DMS153 treated with DMSO at 0.1 percent for 48 hours (cell line): ENCODE results near the gene BCL2.

Experiments used
- DNase-seq: peaks from one replicate; lab custom pipeline; 2025; ENCODE audit not compliant: unreplicated experiment; lab: John Stamatoyannopoulos, UW

Gene BCL2

GRCh38 chr18:63329431-63330145 lies 10.0 kb upstream of the BCL2 start:
- DNase-seq = no peak

GRCh38 chr18:63326011-63326410 lies 6.4 kb upstream of the BCL2 start:
- DNase-seq = no peak

DNA sequence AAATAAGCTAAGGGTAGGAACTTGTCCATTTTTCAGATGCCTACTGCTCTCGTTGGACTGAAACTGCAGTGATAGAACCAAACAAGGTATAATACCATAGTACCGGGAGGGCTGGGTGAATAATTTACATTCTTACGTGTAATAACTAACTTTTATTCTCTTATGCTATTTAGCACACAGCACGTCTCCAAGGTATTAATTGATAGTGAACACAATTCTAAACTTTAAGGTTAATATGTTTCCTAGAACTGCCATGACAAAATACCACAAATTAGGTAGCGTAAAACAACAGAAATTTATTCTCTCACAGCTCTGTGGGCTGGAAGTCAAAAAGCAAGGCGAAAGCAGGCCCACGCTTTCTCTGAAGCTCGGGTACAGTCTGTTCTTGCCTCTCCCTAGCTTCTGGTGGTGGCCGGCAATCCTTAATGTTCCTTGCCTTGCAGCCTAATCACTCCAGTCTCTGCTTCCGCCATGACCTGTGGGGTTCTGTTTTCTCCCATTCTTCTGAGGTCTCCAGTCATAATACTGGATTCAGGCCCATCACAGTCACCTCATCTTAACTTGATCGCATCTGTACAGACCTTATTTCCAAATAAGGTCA lies 5.6 kb upstream of the BCL2 start:
- DNase-seq = no peak

- DNase-seq = peak; percentile 81
Measured at GRCh38 chr18:63322908-63323634, 3.5 kb upstream of the BCL2 start.

DNA sequence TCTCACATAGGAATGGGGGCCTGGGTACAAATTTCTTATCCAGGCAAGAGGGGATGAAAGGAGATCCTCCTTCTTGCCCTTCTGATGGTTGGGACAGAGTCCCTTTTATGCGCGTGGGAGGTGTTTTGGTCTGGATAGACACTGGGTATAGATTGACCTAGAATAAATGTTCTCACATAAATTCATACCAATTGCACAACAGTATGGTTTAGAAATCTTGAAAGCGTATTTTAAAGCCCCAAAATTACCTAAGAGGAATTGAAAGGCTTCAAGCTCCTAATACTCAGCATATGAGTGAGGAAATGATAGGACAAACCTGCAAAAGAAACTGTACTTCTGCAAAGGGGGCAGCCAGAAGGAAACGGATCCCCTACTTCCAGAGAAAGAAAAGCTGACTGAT lies 2.6 kb upstream of the BCL2 start:
- DNase-seq = no peak

DNA sequence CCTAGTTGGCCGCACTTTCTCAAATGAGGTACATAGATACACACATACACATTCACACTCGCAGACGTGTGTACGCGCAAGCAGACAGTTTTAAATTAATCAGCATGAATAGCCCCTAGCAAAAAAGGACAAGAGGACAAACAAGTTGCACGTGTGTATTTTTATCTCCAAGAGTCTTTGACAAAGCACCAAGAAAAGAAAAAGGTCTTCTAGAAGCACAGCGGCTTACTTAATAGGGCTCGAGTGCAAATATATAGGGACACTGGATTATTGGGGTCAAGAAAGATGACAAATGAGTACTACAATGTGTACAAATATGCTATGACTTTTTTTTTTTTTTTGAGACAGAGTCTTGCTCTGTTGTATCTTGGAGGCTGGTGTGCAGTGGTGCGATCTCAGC lies 1.7 kb upstream of the BCL2 start:
- DNase-seq = no peak

DNA sequence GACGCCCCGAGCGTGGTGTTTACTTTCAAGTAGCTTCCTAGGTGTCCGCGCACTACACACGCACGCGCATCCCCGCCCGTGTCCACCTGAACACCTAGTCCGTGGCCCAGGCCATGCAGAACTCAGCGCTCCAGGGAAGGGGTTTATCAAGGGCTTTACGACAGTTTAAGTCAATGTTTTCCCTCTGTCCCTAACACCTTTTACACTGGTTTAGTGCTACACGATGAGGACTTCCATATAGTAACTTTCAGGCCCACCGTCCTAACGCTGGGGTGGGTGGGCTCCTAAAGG lies 1.4 kb upstream of the BCL2 start:
- peak; percentile 41 for DNase-seq

GRCh38 chr18:63320123-63320974 lies 780 bp upstream of the BCL2 start:
- peak; percentile 68 for DNase-seq

DNA sequence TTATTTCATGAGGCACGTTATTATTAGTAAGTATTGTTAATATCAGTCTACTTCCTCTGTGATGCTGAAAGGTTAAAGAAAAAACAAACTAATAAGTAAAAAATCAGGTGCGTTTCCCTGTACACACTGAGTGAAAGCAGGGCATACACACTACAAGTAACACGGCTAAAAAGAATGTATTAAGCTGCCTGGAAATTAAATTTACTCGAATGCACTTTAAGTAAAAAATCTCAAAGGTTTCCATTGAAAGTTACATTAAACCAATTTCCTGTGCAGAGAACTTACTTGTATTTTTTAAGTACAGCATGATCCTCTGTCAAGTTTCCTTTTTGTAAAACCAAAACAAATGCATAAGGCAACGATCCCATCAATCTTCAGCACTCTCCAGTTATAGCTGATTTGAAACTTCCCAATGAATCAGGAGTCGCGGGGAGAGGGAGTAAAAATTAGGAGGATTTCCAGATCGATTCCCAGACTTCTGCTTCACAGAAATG lies 633 bp downstream of the BCL2 start:
- DNase-seq = peak; percentile 66

DNA sequence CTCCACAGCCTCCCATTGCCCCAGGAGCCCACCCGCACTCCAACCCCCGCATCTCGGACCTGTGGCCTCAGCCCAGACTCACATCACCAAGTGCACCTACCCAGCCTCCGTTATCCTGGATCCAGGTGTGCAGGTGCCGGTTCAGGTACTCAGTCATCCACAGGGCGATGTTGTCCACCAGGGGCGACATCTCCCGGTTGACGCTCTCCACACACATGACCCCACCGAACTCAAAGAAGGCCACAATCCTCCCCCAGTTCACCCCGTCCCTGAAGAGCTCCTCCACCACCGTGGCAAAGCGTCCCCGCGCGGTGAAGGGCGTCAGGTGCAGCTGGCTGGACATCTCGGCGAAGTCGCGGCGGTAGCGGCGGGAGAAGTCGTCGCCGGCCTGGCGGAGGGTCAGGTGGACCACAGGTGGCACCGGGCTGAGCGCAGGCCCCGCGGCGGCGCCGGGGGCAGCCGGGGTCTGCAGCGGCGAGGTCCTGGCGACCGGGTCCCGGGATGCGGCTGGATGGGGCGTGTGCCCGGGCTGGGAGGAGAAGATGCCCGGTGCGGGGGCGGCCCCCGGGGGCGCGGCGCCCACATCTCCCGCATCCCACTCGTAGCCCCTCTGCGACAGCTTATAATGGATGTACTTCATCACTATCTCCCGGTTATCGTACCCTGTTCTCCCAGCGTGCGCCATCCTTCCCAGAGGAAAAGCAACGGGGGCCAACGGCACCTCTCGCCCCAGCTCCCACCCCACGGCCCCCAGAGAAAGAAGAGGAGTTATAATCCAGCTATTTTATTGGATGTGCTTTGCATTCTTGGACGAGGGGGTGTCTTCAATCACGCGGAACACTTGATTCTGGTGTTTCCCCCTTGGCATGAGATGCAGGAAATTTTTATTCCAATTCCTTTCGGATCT lies 1.3 kb downstream of the BCL2 start:
- DNase-seq = peak; percentile 83

DNA sequence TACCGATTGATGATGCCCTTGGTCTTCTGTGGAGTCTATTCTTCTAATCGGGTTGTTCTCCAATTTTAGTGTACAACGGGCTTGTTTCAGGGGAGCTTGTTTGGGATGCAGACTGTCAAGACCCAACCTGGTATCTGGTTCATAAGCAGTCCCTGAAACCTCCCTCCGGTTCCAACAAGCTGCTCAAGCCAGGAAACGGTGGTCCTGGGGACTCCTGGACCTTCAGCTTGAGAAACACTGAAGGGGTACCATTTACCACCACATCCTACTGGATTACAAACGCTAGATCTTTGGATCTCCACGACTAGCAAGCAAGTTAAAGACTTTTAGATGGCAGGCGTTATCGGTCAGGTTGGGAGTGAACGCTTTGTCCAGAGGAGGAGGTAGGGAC lies 2.0 kb downstream of the BCL2 start:
- no peak for DNase-seq

DNA sequence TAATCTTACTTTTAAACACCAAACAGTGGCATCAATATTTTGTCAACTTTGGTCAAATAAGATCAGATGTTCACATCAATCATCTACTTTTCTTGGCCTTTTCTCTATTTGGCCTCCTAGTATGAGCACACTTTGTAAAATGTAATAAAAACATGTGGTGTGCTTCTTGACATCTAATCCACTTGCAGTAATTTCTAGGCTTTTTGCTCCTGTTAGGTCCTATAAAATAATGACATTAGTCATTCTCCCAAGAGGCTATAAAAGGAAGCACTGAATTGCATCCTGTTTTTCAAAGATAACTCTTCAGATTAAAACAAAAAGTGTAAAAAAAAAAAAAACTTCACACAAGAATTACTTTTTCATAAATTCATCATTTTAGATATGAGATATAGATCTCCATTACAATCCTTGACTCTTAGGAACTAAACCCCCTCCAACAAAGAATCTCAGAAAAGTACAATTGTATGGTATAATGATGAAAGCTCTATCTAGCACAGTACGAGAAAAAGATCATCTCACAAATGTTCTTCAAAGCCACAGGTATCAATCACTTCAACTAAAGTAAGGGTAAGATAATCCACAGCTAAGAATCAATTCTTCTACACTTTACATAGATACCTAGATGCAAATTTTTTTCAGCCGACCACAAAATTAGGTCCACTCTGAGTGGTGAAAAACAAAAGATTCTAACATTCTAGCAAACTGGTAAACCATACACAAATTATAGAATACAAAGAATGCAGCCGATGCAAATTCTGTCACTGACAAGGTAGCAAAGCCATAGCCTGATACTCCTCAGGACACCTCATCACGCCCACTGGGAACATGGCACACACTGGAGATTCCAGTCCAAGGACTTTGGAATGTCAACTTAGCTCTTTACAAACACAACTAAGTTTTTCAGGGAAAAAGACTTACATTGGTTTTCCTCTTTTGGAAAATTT lies 2.7 kb downstream of the BCL2 start:
- DNase-seq = no peak

DNA sequence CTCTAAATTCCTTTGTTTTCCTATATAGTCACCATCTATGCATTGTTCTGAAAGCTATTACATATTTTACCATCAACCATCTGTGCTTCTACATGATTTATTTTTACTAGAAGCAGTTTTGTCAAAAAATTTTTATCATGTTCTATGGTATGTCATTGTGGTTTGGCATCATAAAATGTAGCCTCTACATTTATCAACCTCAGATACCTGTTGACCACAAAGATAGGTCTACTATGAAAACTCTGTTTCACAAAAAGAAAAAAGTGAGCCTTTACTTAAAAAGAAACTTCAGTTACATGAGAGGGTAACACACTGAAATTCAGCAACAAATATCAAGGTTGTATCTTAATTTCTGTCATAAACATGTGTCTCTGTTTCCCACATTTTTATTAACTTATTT lies 3.7 kb downstream of the BCL2 start:
- DNase-seq = no peak

DNA sequence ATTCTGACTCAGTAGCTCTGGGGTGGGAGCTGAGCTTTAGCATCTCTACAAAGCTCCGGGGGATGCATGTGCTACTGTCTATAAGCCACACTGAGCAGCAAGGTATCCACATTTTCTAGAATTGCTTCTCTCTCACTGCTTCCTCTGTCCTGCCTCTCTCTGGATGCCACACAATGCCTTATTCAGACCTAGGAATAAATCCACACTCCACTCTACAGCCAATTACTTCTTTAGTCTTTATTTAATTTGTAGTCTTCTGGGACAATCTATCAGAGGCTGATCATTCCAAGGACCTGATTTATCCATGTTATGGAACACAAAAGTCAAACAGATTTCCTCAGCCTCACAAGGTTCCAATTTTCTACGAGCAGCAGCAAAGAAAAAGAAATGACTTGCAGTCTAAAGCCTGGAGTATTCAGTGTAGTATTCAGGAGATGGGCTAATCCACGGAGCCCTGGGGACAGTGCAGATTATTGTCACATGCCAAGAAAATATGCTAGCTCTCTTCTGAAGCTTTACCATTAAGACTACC lies 4.4 kb downstream of the BCL2 start:
- DNase-seq = no peak

GRCh38 chr18:63314062-63314790 lies 5.3 kb downstream of the BCL2 start:
- no peak for DNase-seq

DNA sequence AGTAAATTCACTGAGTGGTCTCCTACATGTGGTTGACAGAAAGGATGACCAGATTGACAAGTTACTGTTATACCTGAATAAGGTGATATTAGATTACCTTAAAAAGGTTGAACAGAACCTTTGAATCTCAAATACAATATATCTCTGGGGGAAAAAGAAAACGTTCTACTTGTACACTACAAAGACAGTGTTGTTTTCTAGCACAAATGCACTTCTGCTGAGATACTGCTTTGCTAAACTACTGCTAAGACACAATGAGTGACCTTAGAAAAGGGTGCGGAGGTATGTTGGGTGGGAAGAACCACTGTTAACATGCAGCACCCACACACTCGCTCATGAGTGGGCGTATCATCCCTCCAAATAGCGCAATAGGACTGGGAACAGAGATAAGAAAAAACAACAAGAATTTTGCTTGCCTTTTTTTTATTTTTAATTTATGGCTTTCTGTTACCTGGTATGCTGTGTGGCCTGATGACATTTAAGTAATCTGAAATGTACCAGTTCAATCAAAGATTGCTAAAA lies 6.1 kb downstream of the BCL2 start:
- no peak for DNase-seq

DNA sequence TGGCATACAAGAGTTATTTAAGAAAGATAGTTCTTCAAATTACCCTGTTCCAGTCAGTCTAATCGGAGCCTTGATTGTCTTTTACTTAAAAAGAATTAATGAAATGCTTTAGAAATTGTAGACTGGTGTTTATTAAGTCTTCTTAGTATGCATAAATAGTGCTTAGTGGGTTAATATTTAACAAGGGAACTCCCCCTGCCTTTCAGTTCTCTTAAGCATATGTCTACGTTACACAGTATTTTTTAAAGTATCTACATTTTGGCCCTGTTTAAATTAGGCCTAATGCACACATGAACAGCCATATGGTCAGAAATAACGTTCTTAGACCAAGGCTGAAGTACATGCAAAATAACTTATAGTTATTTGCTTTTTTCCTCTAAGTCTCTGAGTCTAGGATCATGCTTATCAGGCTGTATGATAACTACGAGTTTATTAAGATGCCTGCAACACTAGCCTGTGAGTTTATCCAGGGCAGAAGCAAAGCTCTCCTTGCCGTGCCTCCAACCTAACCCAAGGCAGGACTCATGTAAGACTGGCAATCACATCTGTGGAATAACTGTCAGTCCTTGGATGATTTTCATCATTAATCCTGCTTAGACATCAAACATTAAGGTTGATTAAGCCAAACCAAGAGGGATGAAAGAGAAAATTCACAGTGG lies 6.7 kb downstream of the BCL2 start:
- DNase-seq = no peak

GRCh38 chr18:63312019-63312409 lies 7.6 kb downstream of the BCL2 start:
- no peak for DNase-seq
